Iris pigment epithelial cell (primary cell): ENCODE results near the gene TMEM267.
"Not testable (repeated sequence)": the region's sequence is repeated elsewhere in the genome, so short reads cannot be mapped to it uniquely, and the experiment has no call there.

Source experiments
- DNase-seq: peaks from one replicate; pipeline ENCODE4 v3.0.0-alpha.2; 2011; ENCODE audit warnings: low read depth

The TMEM267 gene

DNA sequence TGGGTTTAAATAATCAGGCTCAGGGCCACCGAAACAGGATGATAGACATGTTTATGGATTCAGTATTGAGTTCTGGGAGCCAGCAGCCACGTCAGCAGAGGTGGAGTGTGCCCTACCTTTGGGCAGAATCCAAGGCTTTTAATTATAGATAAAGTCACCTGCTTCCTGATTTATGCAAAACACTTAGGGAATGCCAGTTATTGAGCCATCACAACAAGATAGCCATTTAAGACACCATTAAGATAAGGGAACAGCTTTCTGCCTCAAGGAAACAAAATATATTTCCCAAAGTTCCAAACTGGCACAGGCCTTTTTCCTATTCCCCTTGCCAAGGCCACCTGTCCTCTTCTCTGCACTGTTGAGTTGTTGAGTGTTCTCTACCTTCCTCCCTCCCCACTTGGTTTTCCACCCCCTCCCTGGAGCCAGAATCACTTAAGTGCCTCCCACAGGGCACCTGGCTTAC lies 73.8 kb downstream of the TMEM267 start:
- DNase-seq = no peak

GRCh38 chr5:43402524-43403066 lies 81.1 kb downstream of the TMEM267 start:
- not testable (repeated sequence) for DNase-seq

DNA sequence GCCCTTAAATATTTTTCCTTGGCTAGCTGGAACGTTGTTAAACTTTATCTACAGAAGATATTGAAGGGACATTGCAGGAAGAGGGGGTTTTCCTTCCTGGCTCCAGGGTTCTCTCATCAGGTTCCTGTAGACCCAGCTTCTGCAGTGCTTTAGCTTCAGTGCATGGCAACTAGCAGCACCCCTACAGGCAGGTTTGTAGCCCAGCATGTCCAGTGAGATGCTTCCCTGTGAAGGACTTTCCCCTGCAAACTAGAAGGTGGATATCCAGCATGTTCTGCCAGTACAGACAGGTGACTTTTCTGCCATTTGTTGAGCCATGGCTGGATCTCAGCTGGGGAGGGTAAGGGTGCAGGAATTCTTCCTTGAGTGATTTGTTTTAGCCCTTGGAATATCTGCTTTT lies 81.8 kb downstream of the TMEM267 start:
- peak; percentile 24 for DNase-seq

GRCh38 chr5:43400082-43400481 lies 83.6 kb downstream of the TMEM267 start:
- DNase-seq = peak; percentile 20

GRCh38 chr5:43396762-43397304 lies 86.8 kb downstream of the TMEM267 start:
- peak; percentile 19 for DNase-seq
